ENCODE data around the gene SMIM31.

GRCh38 chr4:164846566-164846965 lies 92.6 kb downstream of the SMIM31 start:
- no peak for TF ChIP-seq POLR2AphosphoS5 (IDR thresholded peaks at IDR 0.05; ENCODE audit: low read depth, low read length)
- no peak for TF ChIP-seq CTCF (IDR thresholded peaks at IDR 0.05)
- TF ChIP-seq TAF1 (IDR thresholded peaks at IDR 0.05; ENCODE audit: borderline replicate concordance, low read depth, low read length) = no peak
- no peak for TF ChIP-seq GATA2 (CRISPR knock-in tag; IDR thresholded peaks at IDR 0.05)
- TF ChIP-seq SIN3A (IDR thresholded peaks at IDR 0.05; ENCODE audit: borderline replicate concordance, low read depth, low read length) = no peak
- TF ChIP-seq RAD21 (IDR thresholded peaks at IDR 0.05; ENCODE audit: low read length) = no peak
- TF ChIP-seq EP300 (IDR thresholded peaks at IDR 0.05; ENCODE audit: borderline replicate concordance in 1 of 2, low read depth in 1 of 2, low read length in 1 of 2) = no peak
- TF ChIP-seq EZH2phosphoT487 (IDR thresholded peaks at IDR 0.05; ENCODE audit: borderline replicate concordance, low read depth) = no peak
- TF ChIP-seq MXI1 (IDR thresholded peaks at IDR 0.05; ENCODE audit: low read depth, low read length) = no peak
- TF ChIP-seq SMC3 (IDR thresholded peaks at IDR 0.05; ENCODE audit: low read depth, low read length) = no peak
- TF ChIP-seq PBX3 (IDR thresholded peaks at IDR 0.05) = no peak
